ENCODE data around the gene PFN3. TPM values are rescaled to one million over a fixed set of nuclear protein-coding genes. Genes with fewer than 3 reads are reported as not detected.

The PFN3 gene
- total RNA-seq, 4 donors from 2014 or later = not detected

DNA sequence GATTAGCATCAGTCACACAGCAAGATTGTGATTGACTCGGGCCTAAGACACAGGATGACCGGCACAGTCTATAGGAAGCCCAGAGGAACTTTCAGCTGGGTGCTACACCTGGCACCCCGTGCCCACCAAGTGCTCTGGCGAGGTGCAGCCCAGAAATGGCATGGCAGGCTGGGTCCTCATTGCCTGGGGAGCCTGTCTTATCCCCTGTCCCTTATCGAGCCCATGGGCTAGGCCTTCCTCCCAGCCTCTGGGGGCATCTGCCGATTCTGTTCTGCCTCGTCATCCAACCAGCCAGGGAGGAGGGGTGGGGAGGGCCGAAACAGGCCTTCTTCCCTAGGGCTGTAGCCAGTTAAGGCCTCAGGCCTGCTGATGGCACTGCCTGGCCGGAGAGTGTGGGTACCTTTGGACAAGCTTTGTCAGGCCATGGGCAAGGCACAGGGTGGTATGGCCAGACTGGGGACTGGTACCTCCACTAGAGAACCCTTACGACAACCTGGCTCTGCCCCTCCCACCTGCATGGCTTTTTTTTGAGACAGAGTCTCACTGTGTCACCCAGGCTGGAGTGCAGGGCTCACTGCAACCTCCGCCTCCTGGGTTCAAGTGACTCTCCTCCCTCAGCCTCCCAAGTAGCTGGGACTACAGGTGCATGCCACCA, 27.6 kb upstream of the PFN3 start:
- peaks cover 0 to 68% (median 14%) of the 10 kb centered on the region in 3 donors for H3K4me1 ChIP-seq
- ATAC-seq = no peak
- H3K9me3 ChIP-seq = no peaks in the 10 kb centered on the region
- H3K27ac ChIP-seq = peak overlapping the region in 2 of 4 donors; percentile 89 to 96
- peak overlapping the region in 1 of 2 donors; percentile 92 for H3K4me3 ChIP-seq
- WGBS, 2 donors (ENCODE audit: low coverage in 1 of 2) = 100% methylated on average over 1 of the region's 11 CpGs; no CpG with 5 or more reads in 1 of the 2 donors
- peaks cover 0 to 32% of the 10 kb centered on the region in 2 donors for H3K36me3 ChIP-seq
- no peaks in the 10 kb centered on the region for H3K27me3 ChIP-seq
- TF ChIP-seq EP300 (IDR thresholded peaks at IDR 0.05) = no peak
- TF ChIP-seq, protein P1, sequence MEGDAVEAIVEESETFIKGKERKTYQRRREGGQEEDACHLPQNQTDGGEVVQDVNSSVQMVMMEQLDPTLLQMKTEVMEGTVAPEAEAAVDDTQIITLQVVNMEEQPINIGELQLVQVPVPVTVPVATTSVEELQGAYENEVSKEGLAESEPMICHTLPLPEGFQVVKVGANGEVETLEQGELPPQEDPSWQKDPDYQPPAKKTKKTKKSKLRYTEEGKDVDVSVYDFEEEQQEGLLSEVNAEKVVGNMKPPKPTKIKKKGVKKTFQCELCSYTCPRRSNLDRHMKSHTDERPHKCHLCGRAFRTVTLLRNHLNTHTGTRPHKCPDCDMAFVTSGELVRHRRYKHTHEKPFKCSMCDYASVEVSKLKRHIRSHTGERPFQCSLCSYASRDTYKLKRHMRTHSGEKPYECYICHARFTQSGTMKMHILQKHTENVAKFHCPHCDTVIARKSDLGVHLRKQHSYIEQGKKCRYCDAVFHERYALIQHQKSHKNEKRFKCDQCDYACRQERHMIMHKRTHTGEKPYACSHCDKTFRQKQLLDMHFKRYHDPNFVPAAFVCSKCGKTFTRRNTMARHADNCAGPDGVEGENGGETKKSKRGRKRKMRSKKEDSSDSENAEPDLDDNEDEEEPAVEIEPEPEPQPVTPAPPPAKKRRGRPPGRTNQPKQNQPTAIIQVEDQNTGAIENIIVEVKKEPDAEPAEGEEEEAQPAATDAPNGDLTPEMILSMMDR (IDR thresholded peaks at IDR 0.05) = no peak
- no peak for TF ChIP-seq POLR2AphosphoS5 (IDR thresholded peaks at IDR 0.05)
- no peak for TF ChIP-seq POLR2A (IDR thresholded peaks at IDR 0.05)

GRCh38 chr5:177427211-177427822, 26.9 kb upstream of the PFN3 start:
- peaks cover 0 to 24% of the 10 kb centered on the region in 2 donors for H3K36me3 ChIP-seq
- peak overlapping the region; percentile 77 to 96 (median 90) for H3K27ac ChIP-seq
- TF ChIP-seq POLR2AphosphoS5 (IDR thresholded peaks at IDR 0.05) (no peak), POLR2A (IDR thresholded peaks at IDR 0.05) (no peak), EP300 (IDR thresholded peaks at IDR 0.05) (no peak)
- TF ChIP-seq, protein P1 (IDR thresholded peaks at IDR 0.05) = no peak
- 5% methylated on average over 7 of the region's 11 CpGs; no CpG with 5 or more reads in 1 of the 2 donors for WGBS, 2 donors (ENCODE audit: low coverage in 1 of 2)
- H3K9me3 ChIP-seq = no peaks in the 10 kb centered on the region
- no peaks in the 10 kb centered on the region for H3K27me3 ChIP-seq
- peaks cover 0 to 61% (median 14%) of the 10 kb centered on the region in 3 donors for H3K4me1 ChIP-seq
- peak overlapping the region; percentile 89 to 92 for H3K4me3 ChIP-seq
- ATAC-seq = no peak

DNA sequence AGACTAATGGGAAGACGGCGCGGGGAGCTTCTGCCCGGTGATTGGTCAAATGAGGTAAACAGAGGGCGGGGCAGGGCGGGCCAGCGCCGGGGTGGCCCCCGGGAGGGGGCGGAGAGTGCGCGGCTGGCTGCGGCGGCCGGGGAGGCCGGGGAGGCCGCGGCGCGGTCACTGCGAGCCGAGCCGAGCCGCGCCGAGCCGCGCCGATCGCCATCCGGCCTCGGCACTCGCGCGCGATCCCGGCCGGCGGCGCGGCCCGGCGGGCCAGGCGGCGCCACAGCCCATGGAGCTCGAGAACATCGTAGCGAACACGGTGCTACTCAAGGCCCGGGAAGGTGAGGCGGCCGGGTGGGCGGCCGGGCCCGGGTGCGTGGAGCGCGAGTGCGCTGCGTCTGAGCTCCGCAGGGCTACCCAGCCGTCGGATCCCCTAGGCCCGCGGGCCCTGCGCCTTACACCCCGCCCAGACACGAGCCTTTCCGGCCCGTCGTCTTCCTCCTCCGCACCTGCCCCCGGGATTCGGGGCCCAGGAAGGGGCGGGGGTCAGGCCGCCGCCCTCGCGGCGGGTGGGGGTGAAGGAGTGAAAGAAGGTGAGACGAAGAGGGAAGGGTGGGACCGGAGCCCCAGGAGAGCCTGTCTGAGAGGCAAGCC, 26.2 kb upstream of the PFN3 start, which contains the start of gene GRK6:
Gene GRK6 (plus strand): TSS at position 111 of the 645 bp plus-strand sequence. CDS start 170 bp downstream, at position 281.
- peaks cover 0 to 18% of the 10 kb centered on the region in 2 donors for H3K36me3 ChIP-seq
- H3K9me3 ChIP-seq = no peaks in the 10 kb centered on the region
- H3K4me1 ChIP-seq = peaks cover 0 to 55% (median 14%) of the 10 kb centered on the region in 3 donors
- peak within 1 kb of the TSS; percentile 77 to 96 (median 94) for H3K27ac ChIP-seq
- TF ChIP-seq, protein P1 (IDR thresholded peaks at IDR 0.05) = peak in 2 of 4 experiments; percentile 6
- TF ChIP-seq POLR2AphosphoS5 (IDR thresholded peaks at IDR 0.05) (no peak), EP300 (IDR thresholded peaks at IDR 0.05) (no peak), POLR2A (IDR thresholded peaks at IDR 0.05) (peak; percentile 31 to 88)
- peak; percentile 17 for ATAC-seq
- WGBS, 2 donors (ENCODE audit: low coverage in 1 of 2) = 0% methylated on average over 1 of the region's 82 CpGs; no CpG with 5 or more reads in 1 of the 2 donors
- no peaks in the 10 kb centered on the region for H3K27me3 ChIP-seq
- H3K4me3 ChIP-seq = peak within 1 kb of the TSS; percentile 89 to 92

DNA sequence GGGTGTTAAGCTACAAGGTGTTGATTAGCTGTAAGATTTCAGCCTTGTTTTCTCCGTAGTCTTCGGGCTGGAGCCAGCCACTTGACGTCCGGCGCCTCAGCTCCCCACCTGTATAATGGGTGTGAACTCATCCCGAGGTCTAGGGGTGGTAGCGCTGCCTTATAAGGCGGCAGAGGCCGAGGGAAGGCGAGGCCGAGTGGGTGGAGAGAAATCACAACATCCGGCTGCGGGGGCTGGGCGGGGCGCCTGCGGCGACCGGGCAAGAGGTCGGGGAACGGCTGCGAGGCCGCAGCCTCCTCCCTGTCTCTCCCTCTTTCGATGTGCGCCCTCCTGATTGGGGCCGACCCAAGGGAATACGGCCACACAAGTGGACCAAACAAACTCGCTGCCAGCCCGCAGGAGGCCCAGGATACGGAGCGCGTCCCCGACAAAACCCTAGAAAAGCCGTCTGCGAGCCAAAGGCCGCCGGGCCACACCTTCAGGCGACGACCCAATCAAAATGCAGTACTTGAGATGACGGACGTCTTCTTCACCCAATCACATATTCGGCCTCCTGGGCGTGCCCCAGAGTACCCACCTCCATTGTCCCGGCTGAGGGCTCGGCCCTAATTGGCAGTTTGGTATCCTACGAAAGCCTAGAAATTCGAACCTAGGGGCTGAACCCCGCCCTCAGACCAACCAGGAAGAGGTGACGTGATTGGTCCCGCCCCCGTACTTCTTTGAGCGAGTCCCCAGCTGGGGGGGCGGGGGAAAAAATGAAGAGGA, 25.5 kb upstream of the PFN3 start:
- Histone ChIP-seq H3K27ac (peak overlapping the region; percentile 27 to 94 (median 90)), H3K27me3 (no peaks in the 10 kb centered on the region), H3K9me3 (no peaks in the 10 kb centered on the region), H3K36me3 (peaks cover 0 to 11% of the 10 kb centered on the region in 2 donors), H3K4me3 (peak overlapping the region; percentile 16 to 58), H3K4me1 (peaks cover 0 to 48% (median 14%) of the 10 kb centered on the region in 3 donors)
- peak; percentile 95 for ATAC-seq
- TF ChIP-seq EP300 (IDR thresholded peaks at IDR 0.05) (no peak), POLR2AphosphoS5 (IDR thresholded peaks at IDR 0.05) (peak; percentile 55), POLR2A (IDR thresholded peaks at IDR 0.05) (peak; percentile 75 to 91)
- TF ChIP-seq, protein P1 (IDR thresholded peaks at IDR 0.05) = peak in 2 of 4 experiments; percentile 9 to 14
- WGBS, 2 donors (ENCODE audit: low coverage in 1 of 2) = 0 to 20% methylated on average over 1 of the region's 52 CpGs

Data from gastroesophageal sphincter (tissue), 4 donors.